K562 (cell line): ENCODE measurements around the gene MAST4. TPM values are rescaled to one million over a fixed set of nuclear protein-coding genes. Genes with fewer than 3 reads are reported as not detected.

Experiments used
- ATAC-seq: fragments of 200-7000 bp; cut with Tn5 transposase; 3 replicates; pipeline ENCODE4 v1.9.1; 2020; ENCODE audit warnings: moderate library complexity
- BruUV-seq: library from RNA; stranded (reverse); fragments of 400-500 nt; replicated peaks from 2 replicates; lab custom pipeline; 2021; lab: Mats Ljungman, UMichigan
- CTCF ChIA-PET: fragments of 300-600 bp; formaldehyde crosslinking; extraction: SDS; loops from one replicate; lab custom pipeline; 2021; ENCODE audit warnings: low intra/inter-chr PET ratio; lab: Yijun Ruan, JAX
- POLR2A ChIA-PET: fragments of 300-600, 350-650 bp; sonication (Branson Sonifier 250); formaldehyde crosslinking; extraction: SDS; loops from one replicate; lab custom pipeline; 2021; ENCODE audit warnings: antibody characterized with exemption, inconsistent platforms; lab: Yijun Ruan, JAX
- DNase-seq, 4 experiments: peaks; one replicate each; pipeline versions ENCODE4 v3.0.0 to v3.0.0-alpha.2; 2011 to 2018; ENCODE audit warnings: low spot score in 3 of 4, mixed read lengths in 3 of 4; ENCODE audit errors: extremely low read depth in 1 of 4
- FAIRE-seq: peaks from 2 replicates; lab custom pipeline; 2011; peaks lifted over from hg19 to GRCh38; lab: Jason Lieb, UNC
- H2AFZ ChIP-seq: 2 replicates; pipeline ENCODE4 v1.6.0; 2011; ENCODE audit warnings: low read depth, low read length, control low read depth, inconsistent platforms
- H3K27ac ChIP-seq: fragments of 200-600 bp; 3 replicates; pipeline ENCODE4 v1.8.0; 2011; ENCODE audit warnings: low read depth, mild to moderate bottlenecking, control low read depth, inconsistent platforms, low read length, moderate library complexity, mixed read lengths; ENCODE audit errors: extremely low read depth
- H3K27me3 ChIP-seq, 2 experiments: fragments of 300-600 bp in 1 of 2; 2 replicates in 1 of 2; 3 replicates in 1 of 2; pipeline versions ENCODE4 v1.6.0 to v1.8.0; 2011; ENCODE audit warnings: inconsistent platforms in 2 of 2, low read length in 2 of 2, mild to moderate bottlenecking in 1 of 2, mixed read lengths in 1 of 2, moderate library complexity in 1 of 2; ENCODE audit not compliant: control insufficient read depth in 2 of 2, insufficient read depth in 2 of 2
- H3K36me3 ChIP-seq: fragments of 300-600 bp; 3 replicates; pipeline ENCODE4 v1.8.0; 2011; ENCODE audit warnings: mild to moderate bottlenecking, low read length, inconsistent platforms; ENCODE audit not compliant: control insufficient read depth, insufficient read depth
- H3K4me1 ChIP-seq, 2 experiments: fragments of 200-600 bp in 1 of 2; replicated peaks in 1 of 2; 2 replicates in 1 of 2; 3 replicates in 1 of 2; pipeline versions ENCODE4 v1.5.1 to v1.8.0; 2011; ENCODE audit warnings: inconsistent platforms in 2 of 2, low read length in 2 of 2, mild to moderate bottlenecking in 1 of 2, mixed read lengths in 1 of 2, moderate library complexity in 1 of 2; ENCODE audit not compliant: control insufficient read depth in 2 of 2, insufficient read depth in 2 of 2
- H3K4me2 ChIP-seq: 2 replicates; pipeline ENCODE4 v1.6.1; 2011; ENCODE audit warnings: low read length, control low read depth, inconsistent platforms, mixed read lengths; ENCODE audit not compliant: insufficient read depth
- H3K4me3 ChIP-seq: fragments of 200-600 bp; sonication (generic), shearing (Covaris generic); 2 replicates; pipeline ENCODE4 v1.5.1; 2016; ENCODE audit warnings: control low read depth, inconsistent platforms
- H3K79me2 ChIP-seq: fragments of 200-600 bp; 3 replicates; pipeline ENCODE4 v1.8.0; 2011; ENCODE audit warnings: low read length, inconsistent platforms; ENCODE audit not compliant: control insufficient read depth, insufficient read depth
- H3K9ac ChIP-seq, 2 experiments: 2 replicates each; pipeline versions ENCODE4 v1.6.0 to v1.6.1; 2011; ENCODE audit warnings: low read depth in 2 of 2, low read length in 2 of 2, control low read depth in 1 of 2, inconsistent platforms in 1 of 2, mild to moderate bottlenecking in 1 of 2, mixed read lengths in 1 of 2; ENCODE audit not compliant: insufficient read depth in 1 of 2
- H3K9me1 ChIP-seq: one replicate; pipeline ENCODE4 v1.6.0; 2011; ENCODE audit warnings: inconsistent platforms, mild to moderate bottlenecking, low read length, moderate library complexity; ENCODE audit not compliant: control insufficient read depth, insufficient read depth
- H3K9me3 ChIP-seq: replicated peaks from 2 replicates; pipeline ENCODE4 v1.5.1; 2011; ENCODE audit warnings: low read depth, low read length, inconsistent platforms; ENCODE audit not compliant: control insufficient read depth, insufficient read depth
- H4K20me1 ChIP-seq: replicated peaks from 2 replicates; pipeline ENCODE4 v1.6.1; 2011; ENCODE audit warnings: low read length, inconsistent platforms, mixed read lengths; ENCODE audit not compliant: control insufficient read depth, insufficient read depth
- ETS2 ChIP-seq: IDR thresholded peaks from 2 replicates; pipeline ENCODE4 v1.6.1; 2016; ENCODE audit warnings: borderline replicate concordance, missing genetic modification characterization, mild to moderate bottlenecking, moderate library complexity, missing compliant biosample characterization; ENCODE audit not compliant: poor library complexity, severe bottlenecking
- GABPB2 ChIP-seq: fragments of 250-450 bp; sonication (Bioruptor Pico); conservative IDR thresholded peaks from 2 replicates; pipeline ENCODE4 v1.5.1; 2021; ENCODE audit warnings: mild to moderate bottlenecking
- IFI16 ChIP-seq: fragments of 250-450 bp; sonication (Bioruptor Pico); IDR thresholded peaks from 2 replicates; pipeline ENCODE4 v2.1.2; 2022; ENCODE audit warnings: mild to moderate bottlenecking, inconsistent platforms
- RBM22 ChIP-seq: fragments of 200-400 bp; formaldehyde crosslinking; IDR thresholded peaks from 2 replicates; pipeline ENCODE4 v1.6.1; 2018; ENCODE audit warnings: low read length, low read depth; ENCODE audit not compliant: poor library complexity, severe bottlenecking
- SRSF3 ChIP-seq: fragments of 200-400 bp; formaldehyde crosslinking; IDR thresholded peaks from 2 replicates; pipeline ENCODE4 v1.6.1; 2016; ENCODE audit warnings: mild to moderate bottlenecking, low read length, moderate library complexity; ENCODE audit not compliant: insufficient read depth
- SRSF7 ChIP-seq: fragments of 200-400 bp; formaldehyde crosslinking; optimal IDR thresholded peaks from 2 replicates; pipeline ENCODE3; 2017; ENCODE audit warnings: mild to moderate bottlenecking, low read depth, low read length
- TAF7 ChIP-seq: fragments of 450-650 bp; IDR thresholded peaks from 2 replicates; pipeline ENCODE4 v1.6.1; 2016; ENCODE audit warnings: missing genetic modification characterization, missing compliant biosample characterization
- TAL1 ChIP-seq: fragments of 450-650 bp; IDR thresholded peaks from 2 replicates; pipeline ENCODE4 v1.6.1; 2016; ENCODE audit warnings: mild to moderate bottlenecking
- TGIF2 ChIP-seq: sonication (generic); formaldehyde crosslinking; IDR thresholded peaks from 2 replicates; pipeline ENCODE4 v1.8.1; 2022; ENCODE audit warnings: mild to moderate bottlenecking, missing genetic modification reagents, moderate library complexity
- THRAP3 ChIP-seq: fragments of 450-650 bp; IDR thresholded peaks from 2 replicates; pipeline ENCODE4 v1.6.1; 2016; ENCODE audit warnings: mild to moderate bottlenecking, inconsistent platforms, borderline replicate concordance
- ZBTB1 ChIP-seq: sonication (generic); formaldehyde crosslinking; IDR thresholded peaks from 2 replicates; pipeline ENCODE4 v1.8.1; 2023; ENCODE audit warnings: missing genetic modification reagents, low read depth, mild to moderate bottlenecking, borderline replicate concordance
- ZC3H4 ChIP-seq: sonication (generic); formaldehyde crosslinking; IDR thresholded peaks from 2 replicates; pipeline ENCODE4 v1.9.0; 2021; ENCODE audit warnings: missing genetic modification reagents, borderline replicate concordance
- ZKSCAN1 ChIP-seq: fragments of 150-350 bp; IDR thresholded peaks from 2 replicates; pipeline ENCODE4 v1.6.1; 2016; ENCODE audit warnings: low read depth, low read length
- ZNF143 ChIP-seq: sonication (generic); formaldehyde crosslinking; IDR thresholded peaks from 2 replicates; pipeline ENCODE4 v1.9.0; 2022; ENCODE audit warnings: mild to moderate bottlenecking, missing genetic modification reagents
- ZNF197 ChIP-seq: fragments of 200-800 bp; sonication (Bioruptor generic); IDR thresholded peaks from 2 replicates; pipeline ENCODE4 v1.6.1; 2016; ENCODE audit warnings: low read depth, missing genetic modification characterization, missing compliant biosample characterization
- ZNF695 ChIP-seq: fragments of 450-650 bp; formaldehyde crosslinking; IDR thresholded peaks from 2 replicates; pipeline ENCODE4 v1.4.0; 2020; ENCODE audit warnings: mild to moderate bottlenecking, moderate library complexity
- ZNF696 ChIP-seq: fragments of 250-450 bp; sonication (Bioruptor Pico); conservative IDR thresholded peaks from 2 replicates; pipeline ENCODE4 v1.4.0; 2020; ENCODE audit warnings: mild to moderate bottlenecking, moderate library complexity
- WGBS: fragments of 100-300 bp; shearing (Covaris generic); methylation state at CpG from one replicate; pipeline ENCODE4 v1.1.6; 2016; ENCODE audit warnings: low coverage, mixed read lengths; ENCODE audit not compliant: insufficient coverage; ENCODE audit errors: missing lambda C conversion rate; 5-methylcytosine and 5-hydroxymethylcytosine counted together
- in situ Hi-C: fragments of 300-500 bp; cut with MboI; formaldehyde crosslinking; loops from 4 replicates; pipeline ENCODE4 v1.15.0; 2018; ENCODE audit warnings: inconsistent platforms, mixed read lengths
- intact Hi-C: fragments of 100-400 bp; cut with micrococcal nuclease; formaldehyde crosslinking; loops from 2 replicates; pipeline ENCODE4 v1.14.2; 2022
- polyA plus RNA-seq, 8 experiments: library from polyadenylated mRNA; depleted of rRNA in 4 of 8; stranded (reverse) in 5 of 8; unstranded in 3 of 8; fragments of >200 nt; fragmentation: Nextera tagmentation in 2 of 8; fragmentation: Illumina TruSeq in 1 of 8; extraction: Ambion mirVana in 2 of 8; extraction: Trizol in 1 of 8; gene quantifications; 2 replicates each; pipeline versions ENCODE4 v1.2.1 to v1.2.3, GENCODE V29; 2011 to 2014; ENCODE audit warnings: inconsistent platforms in 1 of 8, missing spikeins in 1 of 8
- total RNA-seq, 7 experiments: library from RNA; depleted of rRNA in 6 of 7; stranded (reverse); fragments of >200 nt in 6 of 7; fragmentation: Illumina TruSeq in 2 of 7; extraction: Trizol in 2 of 7; gene quantifications; 2 replicates each; pipeline versions ENCODE4 v1.2.1 to v1.2.3, GENCODE V29; 2011 to 2021; ENCODE audit warnings: low replicate concordance in 1 of 7
- TF ChIP-seq, protein P1 (sequence below): fragments of 200-800 bp; sonication (Bioruptor generic); IDR thresholded peaks from 2 replicates; pipeline ENCODE4 v1.6.1; 2017; ENCODE audit warnings: missing genetic modification characterization, missing compliant biosample characterization
- TF ChIP-seq, protein P2 (sequence below): IDR thresholded peaks from 3 replicates; pipeline ENCODE4 v1.6.1; 2011; ENCODE audit warnings: borderline replicate concordance, mild to moderate bottlenecking, moderate library complexity; ENCODE audit not compliant: insufficient read length; ENCODE audit errors: extremely low read depth

MAST4 gene
- total and polyA plus RNA-seq, 9 of the 15 experiments (the other 6 are each of a cell fraction or from before 2014, with no cell fraction given), result 0.88 to 10.1 (median 5.2) TPM

DNA sequence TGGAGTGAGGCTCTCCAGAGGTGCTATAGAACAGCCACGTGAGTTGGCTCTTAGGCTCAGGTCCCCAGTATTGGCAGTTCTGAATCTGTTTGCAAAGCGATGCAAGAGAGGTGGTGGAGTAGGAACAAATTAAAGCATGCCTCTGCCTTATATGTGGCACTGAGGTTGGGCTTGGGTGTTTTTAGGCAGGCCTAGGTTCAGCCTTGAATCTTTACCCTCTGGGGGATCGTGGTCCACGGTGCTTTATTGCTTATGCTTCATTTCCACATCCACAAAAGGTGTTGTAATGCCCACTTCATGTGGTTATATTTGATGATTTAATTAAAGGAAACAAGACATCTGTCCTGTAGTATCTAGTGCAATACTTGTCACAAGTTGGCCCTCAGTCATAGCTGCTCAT is 544.2 kb downstream of the MAST4 start:
- WGBS, result 57% methylated on average over 4 of the region's 4 CpGs
- Histone ChIP-seq H4K20me1 (no peaks in the 10 kb centered on the region), H3K4me3 (no peak overlapping the region), H3K4me1 (peaks cover 0 to 3% of the 10 kb centered on the region in 2 experiments; a peak in 1 of 5 replicates), H3K27ac (no peak overlapping the region), H2AFZ (no peak overlapping the region), H3K27me3 (no peaks in the 10 kb centered on the region)
- ChIA-PET CTCF (no interaction called here), POLR2A (no interaction called here)
- intact Hi-C loops, result no loop called here
- DNase-seq, result no peak
- no peak for TF ChIP-seq TGIF2 (CRISPR knock-in tag)
- TF ChIP-seq ZC3H4 (CRISPR knock-in tag), result no peak
- no peak for TF ChIP-seq IFI16 (CRISPR knock-in tag)
- TF ChIP-seq, protein P1, sequence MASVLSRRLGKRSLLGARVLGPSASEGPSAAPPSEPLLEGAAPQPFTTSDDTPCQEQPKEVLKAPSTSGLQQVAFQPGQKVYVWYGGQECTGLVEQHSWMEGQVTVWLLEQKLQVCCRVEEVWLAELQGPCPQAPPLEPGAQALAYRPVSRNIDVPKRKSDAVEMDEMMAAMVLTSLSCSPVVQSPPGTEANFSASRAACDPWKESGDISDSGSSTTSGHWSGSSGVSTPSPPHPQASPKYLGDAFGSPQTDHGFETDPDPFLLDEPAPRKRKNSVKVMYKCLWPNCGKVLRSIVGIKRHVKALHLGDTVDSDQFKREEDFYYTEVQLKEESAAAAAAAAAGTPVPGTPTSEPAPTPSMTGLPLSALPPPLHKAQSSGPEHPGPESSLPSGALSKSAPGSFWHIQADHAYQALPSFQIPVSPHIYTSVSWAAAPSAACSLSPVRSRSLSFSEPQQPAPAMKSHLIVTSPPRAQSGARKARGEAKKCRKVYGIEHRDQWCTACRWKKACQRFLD, result no peak
- TF ChIP-seq ZKSCAN1, result no peak
- TF ChIP-seq SRSF3, result no peak
- no peak for TF ChIP-seq ZBTB1 (CRISPR knock-in tag)
- no peak for TF ChIP-seq THRAP3
- no peak for TF ChIP-seq ZNF695
- no peak for TF ChIP-seq ZNF696 (CRISPR knock-in tag)
- TF ChIP-seq, protein P2, sequence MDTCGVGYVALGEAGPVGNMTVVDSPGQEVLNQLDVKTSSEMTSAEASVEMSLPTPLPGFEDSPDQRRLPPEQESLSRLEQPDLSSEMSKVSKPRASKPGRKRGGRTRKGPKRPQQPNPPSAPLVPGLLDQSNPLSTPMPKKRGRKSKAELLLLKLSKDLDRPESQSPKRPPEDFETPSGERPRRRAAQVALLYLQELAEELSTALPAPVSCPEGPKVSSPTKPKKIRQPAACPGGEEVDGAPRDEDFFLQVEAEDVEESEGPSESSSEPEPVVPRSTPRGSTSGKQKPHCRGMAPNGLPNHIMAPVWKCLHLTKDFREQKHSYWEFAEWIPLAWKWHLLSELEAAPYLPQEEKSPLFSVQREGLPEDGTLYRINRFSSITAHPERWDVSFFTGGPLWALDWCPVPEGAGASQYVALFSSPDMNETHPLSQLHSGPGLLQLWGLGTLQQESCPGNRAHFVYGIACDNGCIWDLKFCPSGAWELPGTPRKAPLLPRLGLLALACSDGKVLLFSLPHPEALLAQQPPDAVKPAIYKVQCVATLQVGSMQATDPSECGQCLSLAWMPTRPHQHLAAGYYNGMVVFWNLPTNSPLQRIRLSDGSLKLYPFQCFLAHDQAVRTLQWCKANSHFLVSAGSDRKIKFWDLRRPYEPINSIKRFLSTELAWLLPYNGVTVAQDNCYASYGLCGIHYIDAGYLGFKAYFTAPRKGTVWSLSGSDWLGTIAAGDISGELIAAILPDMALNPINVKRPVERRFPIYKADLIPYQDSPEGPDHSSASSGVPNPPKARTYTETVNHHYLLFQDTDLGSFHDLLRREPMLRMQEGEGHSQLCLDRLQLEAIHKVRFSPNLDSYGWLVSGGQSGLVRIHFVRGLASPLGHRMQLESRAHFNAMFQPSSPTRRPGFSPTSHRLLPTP, result no peak
- TF ChIP-seq ZNF197 (CRISPR knock-in tag), result no peak
- TF ChIP-seq SRSF7, result no peak
- no peak for TF ChIP-seq ZNF143 (CRISPR knock-in tag)
- TF ChIP-seq GABPB2 (CRISPR knock-in tag), result no peak
- no peak for TF ChIP-seq ETS2 (tag)
- no peak for TF ChIP-seq TAF7 (tag)
- TF ChIP-seq TAL1, result no peak
- TF ChIP-seq RBM22, result no peak
- TF ChIP-seq, all 486 proteins: peak for 0
- no peak overlapping the region for H3K4me2 ChIP-seq
- no peak overlapping the region for H3K9ac ChIP-seq
- no TSS peak for BruUV-seq
- no peaks in the 10 kb centered on the region for H3K79me2 ChIP-seq
- FAIRE-seq (no peak), ATAC-seq (no peak)
- no peaks in the 10 kb centered on the region for H3K9me1 ChIP-seq
- in situ Hi-C loops, result loop anchor here (10.0 kb wide), 1 partner anchor 146 kb away; no protein-coding TSS in a partner anchor
- H3K36me3 ChIP-seq, result peaks cover 26% of the 10 kb centered on the region; the same call in 2 of the 3 replicates
- no peaks in the 10 kb centered on the region for H3K9me3 ChIP-seq
